ENCODE measurements around the gene TBL1Y.

DNA sequence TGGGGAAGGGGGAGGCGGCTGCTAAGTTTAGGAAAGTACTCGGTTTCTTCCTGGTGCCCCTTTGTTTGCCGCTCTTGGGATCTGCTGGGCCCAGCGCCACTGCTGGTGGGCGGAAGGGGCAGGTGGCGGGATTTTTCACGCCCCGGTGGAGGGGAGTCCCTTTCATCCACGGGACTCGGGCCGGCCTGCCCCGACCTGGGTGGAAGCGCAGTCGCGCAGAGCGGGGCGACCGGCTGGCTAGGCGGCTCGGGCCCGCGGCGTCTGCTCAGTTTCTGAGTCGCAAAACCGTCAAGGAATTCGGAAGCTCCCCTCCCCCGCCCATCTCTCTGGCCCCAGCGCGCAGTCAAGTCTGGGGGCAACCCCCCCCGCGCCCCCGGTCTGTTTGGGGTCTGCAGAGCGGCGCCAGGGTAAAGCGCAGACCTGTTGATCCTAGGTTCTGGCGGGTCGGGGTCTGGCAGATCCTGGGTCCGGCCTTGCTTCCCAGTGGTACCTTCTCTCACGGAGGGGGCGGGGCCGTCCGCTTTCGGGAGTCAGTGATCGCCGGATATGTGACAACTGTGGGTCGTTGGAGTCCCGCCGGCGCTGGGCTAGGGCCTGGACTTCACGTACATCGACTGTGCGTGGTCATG, 870 bp downstream of the TBL1Y start, which contains the start of gene AMELY:
- TF ChIP-seq REST (IDR thresholded peaks at IDR 0.05; ENCODE audit: borderline replicate concordance) (no peak), RAD21 (conservative IDR thresholded peaks at IDR 0.05) (no peak), MXI1 (conservative IDR thresholded peaks at IDR 0.05; ENCODE audit: poor library complexity, severe bottlenecking) (no peak), POLR2AphosphoS5 (IDR thresholded peaks at IDR 0.05) (no peak), TAF1 (IDR thresholded peaks at IDR 0.05; ENCODE audit: low read depth) (no peak), SMC3 (conservative IDR thresholded peaks at IDR 0.05; ENCODE audit: poor library complexity) (no peak)
- TF ChIP-seq, protein P1, sequence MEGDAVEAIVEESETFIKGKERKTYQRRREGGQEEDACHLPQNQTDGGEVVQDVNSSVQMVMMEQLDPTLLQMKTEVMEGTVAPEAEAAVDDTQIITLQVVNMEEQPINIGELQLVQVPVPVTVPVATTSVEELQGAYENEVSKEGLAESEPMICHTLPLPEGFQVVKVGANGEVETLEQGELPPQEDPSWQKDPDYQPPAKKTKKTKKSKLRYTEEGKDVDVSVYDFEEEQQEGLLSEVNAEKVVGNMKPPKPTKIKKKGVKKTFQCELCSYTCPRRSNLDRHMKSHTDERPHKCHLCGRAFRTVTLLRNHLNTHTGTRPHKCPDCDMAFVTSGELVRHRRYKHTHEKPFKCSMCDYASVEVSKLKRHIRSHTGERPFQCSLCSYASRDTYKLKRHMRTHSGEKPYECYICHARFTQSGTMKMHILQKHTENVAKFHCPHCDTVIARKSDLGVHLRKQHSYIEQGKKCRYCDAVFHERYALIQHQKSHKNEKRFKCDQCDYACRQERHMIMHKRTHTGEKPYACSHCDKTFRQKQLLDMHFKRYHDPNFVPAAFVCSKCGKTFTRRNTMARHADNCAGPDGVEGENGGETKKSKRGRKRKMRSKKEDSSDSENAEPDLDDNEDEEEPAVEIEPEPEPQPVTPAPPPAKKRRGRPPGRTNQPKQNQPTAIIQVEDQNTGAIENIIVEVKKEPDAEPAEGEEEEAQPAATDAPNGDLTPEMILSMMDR (IDR thresholded peaks at IDR 0.05; ENCODE audit: poor library complexity, severe bottlenecking) = no peak

All from neural cell (in vitro differentiated cells).